Measurements from ENCODE around the gene TMEM248.
"Not testable (repeated sequence)": the region's sequence is repeated elsewhere in the genome, so short reads cannot be mapped to it uniquely, and the experiment has no call there.

Gene TMEM248

GRCh38 chr7:66964411-66964810 lies 43.4 kb downstream of the TMEM248 start:
- no peak overlapping the region for H3K4me3 ChIP-seq (ENCODE audit: low read length)
- peak; percentile 39 for DNase-seq (ENCODE audit: low read depth)
- TF ChIP-seq CTCF (conservative IDR thresholded peaks at IDR 0.05; ENCODE audit: low read length): no peak

- no peak for DNase-seq (ENCODE audit: low read depth)
- TF ChIP-seq CTCF (conservative IDR thresholded peaks at IDR 0.05; ENCODE audit: low read length): no peak
Measured at GRCh38 chr7:66967029-66967428, 46.0 kb downstream of the TMEM248 start.

GRCh38 chr7:66969001-66969400 lies 48.0 kb downstream of the TMEM248 start:
- DNase-seq (ENCODE audit: low read depth); H3K4me3 ChIP-seq (ENCODE audit: low read length): not testable (repeated sequence)

More at GRCh38 chr7:66967029-66967428, 46.0 kb downstream of the TMEM248 start:
- no peak overlapping the region for H3K4me3 ChIP-seq (ENCODE audit: low read length)

GRCh38 chr7:66970310-66970709 lies 49.3 kb downstream of the TMEM248 start:
- TF ChIP-seq CTCF (conservative IDR thresholded peaks at IDR 0.05; ENCODE audit: low read length): no peak
- no peak overlapping the region for H3K4me3 ChIP-seq (ENCODE audit: low read length)
- DNase-seq (ENCODE audit: low read depth): no peak

- no peak for DNase-seq (ENCODE audit: low read depth)
- TF ChIP-seq CTCF (conservative IDR thresholded peaks at IDR 0.05; ENCODE audit: low read length): no peak
Measured at GRCh38 chr7:66974986-66975590, 54.1 kb downstream of the TMEM248 start.

GRCh38 chr7:66978312-66978711 lies 57.3 kb downstream of the TMEM248 start:
- DNase-seq (ENCODE audit: low read depth); H3K4me3 ChIP-seq (ENCODE audit: low read length): not testable (repeated sequence)

More at GRCh38 chr7:66974986-66975590, 54.1 kb downstream of the TMEM248 start:
- H3K4me3 ChIP-seq (ENCODE audit: low read length): no peak overlapping the region

GRCh38 chr7:66979013-66979412 lies 58.0 kb downstream of the TMEM248 start:
- not testable (repeated sequence) for H3K4me3 ChIP-seq (ENCODE audit: low read length); DNase-seq (ENCODE audit: low read depth)

- DNase-seq (ENCODE audit: low read depth): not testable (repeated sequence)
Measured at GRCh38 chr7:66980336-66980735, 59.3 kb downstream of the TMEM248 start.

GRCh38 chr7:66989552-66989951 lies 68.5 kb downstream of the TMEM248 start:
- DNase-seq (ENCODE audit: low read depth); H3K4me3 ChIP-seq (ENCODE audit: low read length): not testable (repeated sequence)

More at GRCh38 chr7:66980336-66980735, 59.3 kb downstream of the TMEM248 start:
- not testable (repeated sequence) for H3K4me3 ChIP-seq (ENCODE audit: low read length)

GRCh38 chr7:66994051-66994450 lies 73.0 kb downstream of the TMEM248 start:
- H3K4me3 ChIP-seq (ENCODE audit: low read length): peak overlapping the region; percentile 72
- DNase-seq (ENCODE audit: low read depth): peak; percentile 9

Data from AG10803 (cell line).